ENCODE measurements around the gene CD96.

CD96 gene

DNA sequence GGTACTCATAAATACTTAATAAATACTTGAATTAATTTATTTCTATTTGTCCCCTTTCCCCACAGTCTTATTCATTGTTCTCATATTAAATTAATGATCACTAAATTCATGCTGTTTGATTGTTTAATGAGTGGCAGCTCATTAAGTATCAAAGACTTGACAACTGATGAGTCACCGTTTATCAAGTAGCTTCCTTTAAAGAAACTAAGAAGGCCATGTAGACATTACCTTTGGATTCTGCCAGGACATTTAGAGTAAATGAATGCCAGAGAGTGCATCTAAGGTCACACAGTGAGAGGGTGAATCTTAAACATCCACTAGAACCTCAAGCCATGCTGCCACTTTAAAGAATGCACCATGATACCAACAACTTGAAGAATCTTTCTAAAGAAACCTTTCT, 29.3 kb downstream of the CD96 start:
- no peak overlapping the region for H3K4me3 ChIP-seq (ENCODE audit: low read depth, low read length)
- CTCF ChIA-PET, result interaction anchor here (1.4 kb wide), 1 partner anchor 120 kb away, joined by 5 read pairs; no protein-coding TSS in a partner anchor
- TF ChIP-seq, protein P1, sequence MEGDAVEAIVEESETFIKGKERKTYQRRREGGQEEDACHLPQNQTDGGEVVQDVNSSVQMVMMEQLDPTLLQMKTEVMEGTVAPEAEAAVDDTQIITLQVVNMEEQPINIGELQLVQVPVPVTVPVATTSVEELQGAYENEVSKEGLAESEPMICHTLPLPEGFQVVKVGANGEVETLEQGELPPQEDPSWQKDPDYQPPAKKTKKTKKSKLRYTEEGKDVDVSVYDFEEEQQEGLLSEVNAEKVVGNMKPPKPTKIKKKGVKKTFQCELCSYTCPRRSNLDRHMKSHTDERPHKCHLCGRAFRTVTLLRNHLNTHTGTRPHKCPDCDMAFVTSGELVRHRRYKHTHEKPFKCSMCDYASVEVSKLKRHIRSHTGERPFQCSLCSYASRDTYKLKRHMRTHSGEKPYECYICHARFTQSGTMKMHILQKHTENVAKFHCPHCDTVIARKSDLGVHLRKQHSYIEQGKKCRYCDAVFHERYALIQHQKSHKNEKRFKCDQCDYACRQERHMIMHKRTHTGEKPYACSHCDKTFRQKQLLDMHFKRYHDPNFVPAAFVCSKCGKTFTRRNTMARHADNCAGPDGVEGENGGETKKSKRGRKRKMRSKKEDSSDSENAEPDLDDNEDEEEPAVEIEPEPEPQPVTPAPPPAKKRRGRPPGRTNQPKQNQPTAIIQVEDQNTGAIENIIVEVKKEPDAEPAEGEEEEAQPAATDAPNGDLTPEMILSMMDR (IDR thresholded peaks at IDR 0.05; ENCODE audit: insufficient read depth, low read length, missing control alignments), result no peak
- POLR2A ChIA-PET, result no interaction called here
- DNase-seq (ENCODE audit: low read depth, low spot score), result no peak

DNA sequence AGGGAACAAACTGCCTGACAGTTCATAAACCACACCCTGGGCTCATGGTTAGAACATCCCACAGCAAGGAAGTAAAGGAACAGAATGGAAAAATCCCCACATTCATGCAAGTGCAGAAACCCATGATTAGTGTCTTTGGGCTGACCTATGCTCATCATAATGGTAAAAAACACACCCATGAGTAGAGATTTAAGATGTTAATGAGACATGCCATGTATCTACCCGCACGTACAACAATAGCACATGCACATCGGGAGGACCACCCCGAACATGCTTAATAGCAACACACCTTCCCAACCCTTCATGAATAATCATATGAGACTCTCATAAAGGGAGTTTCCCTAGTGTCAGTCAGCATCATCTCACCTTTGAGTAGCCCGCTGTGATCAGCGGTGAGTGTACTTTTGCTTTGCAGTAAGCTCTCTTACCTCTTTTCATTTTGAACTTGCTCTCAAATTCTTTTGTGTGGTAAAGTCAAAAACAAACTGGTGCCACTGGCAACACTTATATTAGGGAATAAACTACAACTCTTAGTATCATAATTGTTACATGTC, 30.0 kb downstream of the CD96 start:
- ChIA-PET POLR2A (no interaction called here), CTCF (interaction anchor here (1.3 to 10.9 kb wide), 2 partner anchors 117 to 146 kb away, joined by 3 to 348 read pairs; no protein-coding TSS in a partner anchor)
- H3K4me3 ChIP-seq (ENCODE audit: low read depth, low read length), result no peak overlapping the region
- TF ChIP-seq, protein P1 (IDR thresholded peaks at IDR 0.05; ENCODE audit: insufficient read depth, low read length, missing control alignments), result no peak
- no peak for DNase-seq (ENCODE audit: low read depth, low spot score)

DNA sequence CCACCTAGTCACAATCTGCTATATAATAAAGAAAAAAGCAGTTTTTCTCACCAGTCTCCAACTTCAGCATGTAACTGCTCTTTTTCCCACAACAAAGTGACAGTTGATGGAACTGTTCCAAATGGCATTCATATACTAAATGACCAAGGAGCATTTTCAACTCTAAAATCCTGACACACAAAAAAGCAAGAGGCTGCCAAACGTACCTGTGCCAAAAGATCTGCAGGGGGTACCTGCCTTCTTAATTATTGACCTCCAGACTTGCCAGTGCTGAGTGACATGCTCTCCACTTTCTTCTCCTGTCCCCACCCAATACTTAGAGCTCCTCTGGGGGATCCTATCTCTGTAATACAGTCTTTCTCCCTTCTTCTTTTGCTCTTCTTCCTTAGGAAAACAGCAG, 35.1 kb downstream of the CD96 start:
- TF ChIP-seq, protein P1 (IDR thresholded peaks at IDR 0.05; ENCODE audit: insufficient read depth, low read length, missing control alignments), result no peak
- DNase-seq (ENCODE audit: low read depth, low spot score), result no peak
- POLR2A ChIA-PET, result interaction anchor here (1.0 kb wide), 1 partner anchor 116 kb away, joined by 3 read pairs; no protein-coding TSS in a partner anchor
- CTCF ChIA-PET, result interaction anchor here (0.9 to 10.9 kb wide), 22 partner anchors 9 to 436 kb away, joined by 3 to 348 read pairs (median 7); partner anchors contain the start of genes ABHD10 and ZBED2
- no peak overlapping the region for H3K4me3 ChIP-seq (ENCODE audit: low read depth, low read length)

DNA sequence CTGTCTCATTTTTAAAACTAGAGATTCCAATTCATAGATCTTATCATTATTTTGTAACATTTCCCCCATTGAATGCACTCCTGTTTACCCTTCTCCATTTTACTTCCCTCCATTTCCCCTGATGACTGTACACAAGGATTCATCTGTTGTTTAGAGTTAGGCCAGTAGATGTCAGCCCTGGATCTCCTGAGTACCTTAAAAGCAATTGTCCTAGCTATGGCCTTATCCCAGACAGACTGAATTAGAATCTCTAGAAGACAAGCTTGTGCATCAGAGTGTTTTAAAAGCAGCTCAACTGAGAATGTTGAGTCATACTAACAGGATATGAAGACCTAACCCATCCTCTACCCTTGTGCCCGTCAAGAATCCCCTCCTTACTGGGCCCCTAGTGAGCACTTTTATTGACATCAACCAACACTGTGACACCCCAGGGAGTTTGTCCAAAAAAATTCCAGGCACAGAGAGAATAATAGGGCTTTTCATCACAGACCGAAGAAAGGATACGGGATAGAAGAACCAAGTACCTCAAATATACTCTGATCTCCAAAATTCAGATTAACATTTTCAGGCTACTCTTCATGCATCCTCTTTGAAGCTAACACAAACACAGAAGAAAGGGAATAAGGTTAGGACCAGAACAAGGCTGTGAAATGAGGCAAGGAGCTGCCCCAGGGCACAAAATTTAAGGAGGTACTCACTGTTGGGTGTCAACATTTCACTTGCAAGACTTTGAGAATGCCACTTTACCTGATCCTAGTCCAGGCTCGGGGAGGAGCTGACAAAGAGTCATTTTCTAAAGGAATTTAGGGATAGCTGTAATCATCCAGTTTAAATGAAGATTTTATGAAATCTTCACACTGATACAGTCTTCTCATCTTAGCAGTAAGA, 36.0 kb downstream of the CD96 start:
- ChIA-PET CTCF (interaction anchor here (0.6 to 10.9 kb wide), 41 partner anchors 8 to 435 kb away, joined by 3 to 348 read pairs (median 5); partner anchors contain the start of genes ABHD10 and ZBED2), POLR2A (interaction anchor here (0.7 to 1.0 kb wide), 2 partner anchors 114 to 115 kb away, joined by 3 to 4 read pairs; no protein-coding TSS in a partner anchor)
- TF ChIP-seq, protein P1 (IDR thresholded peaks at IDR 0.05; ENCODE audit: insufficient read depth, low read length, missing control alignments), result peak; percentile 71
- peak; percentile 70 for DNase-seq (ENCODE audit: low read depth, low spot score)
- no peak overlapping the region for H3K4me3 ChIP-seq (ENCODE audit: low read depth, low read length)

DNA sequence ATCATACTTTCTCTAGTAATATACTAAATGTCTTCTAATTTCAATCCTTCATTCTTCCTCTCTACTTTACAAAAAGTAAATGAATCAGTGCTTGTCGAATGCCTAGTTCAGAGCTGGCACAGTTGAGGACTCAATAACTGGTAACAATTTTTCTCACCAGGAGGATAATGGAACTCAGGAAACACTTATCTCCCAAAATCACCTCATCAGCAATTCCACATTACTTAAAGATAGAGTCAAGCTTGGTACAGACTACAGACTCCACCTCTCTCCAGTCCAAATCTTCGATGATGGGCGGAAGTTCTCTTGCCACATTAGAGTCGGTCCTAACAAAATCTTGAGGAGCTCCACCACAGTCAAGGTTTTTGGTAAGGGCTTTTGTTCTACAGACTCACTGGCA, 36.9 kb downstream of the CD96 start:
- POLR2A ChIA-PET, result no interaction called here
- CTCF ChIA-PET, result interaction anchor here (0.8 to 10.9 kb wide), 29 partner anchors 10 to 434 kb away, joined by 3 to 348 read pairs (median 7); partner anchors contain the start of gene ZBED2
- TF ChIP-seq, protein P1 (IDR thresholded peaks at IDR 0.05; ENCODE audit: insufficient read depth, low read length, missing control alignments), result no peak
- DNase-seq (ENCODE audit: low read depth, low spot score), result no peak
- no peak overlapping the region for H3K4me3 ChIP-seq (ENCODE audit: low read depth, low read length)

DNA sequence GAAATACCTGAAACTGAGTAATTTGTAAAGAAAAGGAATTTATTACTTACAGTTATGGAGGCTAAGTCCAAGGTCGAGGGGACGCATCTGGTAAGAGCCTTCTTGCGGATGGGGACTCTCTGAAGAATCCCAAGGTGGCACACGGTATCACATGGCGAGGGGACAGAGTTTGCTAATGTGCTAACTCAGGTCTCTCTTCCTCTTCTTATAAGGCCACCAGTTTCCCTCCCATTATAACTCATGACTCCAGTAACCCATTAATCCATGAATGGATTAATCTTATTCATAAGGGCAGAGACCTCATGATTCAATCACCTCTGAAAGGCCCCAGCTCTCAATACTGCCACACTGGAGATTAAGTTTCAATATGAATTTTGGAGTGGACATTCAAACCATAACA, 37.5 kb downstream of the CD96 start:
- ChIA-PET POLR2A (no interaction called here), CTCF (interaction anchor here (0.9 to 10.9 kb wide), 13 partner anchors 10 to 379 kb away, joined by 3 to 348 read pairs (median 15); partner anchors contain the start of gene ZBED2)
- DNase-seq (ENCODE audit: low read depth, low spot score), result no peak
- TF ChIP-seq, protein P1 (IDR thresholded peaks at IDR 0.05; ENCODE audit: insufficient read depth, low read length, missing control alignments), result no peak
- H3K4me3 ChIP-seq (ENCODE audit: low read depth, low read length), result no peak overlapping the region
